Transverse colon (tissue), 4 donors: ENCODE data around the gene FLYWCH2. TPM values are rescaled to one million over a fixed set of nuclear protein-coding genes. Genes with fewer than 3 reads are reported as not detected.

Experiments
- DNase-seq: peaks from one replicate; pipeline ENCODE4 v3.0.0-alpha.2; 2019
- H3K27ac ChIP-seq, 4 donors: fragments of 200-600 bp; sonication (generic); 2 replicates each; pipeline ENCODE4 v1.5.1; 2016 to 2018; ENCODE audit warnings: inconsistent platforms in 4 of 4
- H3K27me3 ChIP-seq: fragments of 200-600 bp; sonication (generic); 2 replicates; pipeline ENCODE4 v1.5.1; 2017; ENCODE audit warnings: inconsistent platforms
- H3K36me3 ChIP-seq, 4 donors: fragments of 200-600 bp; sonication (generic); 2 replicates each; pipeline ENCODE4 v1.5.1; 2017 to 2019; ENCODE audit warnings: inconsistent platforms in 4 of 4
- H3K4me1 ChIP-seq, 4 donors: fragments of 200-600 bp; sonication (generic); 2 replicates each; pipeline ENCODE4 v1.5.1; 2017 to 2020; ENCODE audit warnings: inconsistent platforms in 4 of 4
- H3K4me3 ChIP-seq, 4 donors: fragments of 200-600 bp; sonication (generic); 1 replicate in 1 of 4; 2 replicates in 3 of 4; pipeline versions ENCODE4 v1.5.1 to v1.6.1; 2017 to 2019; ENCODE audit warnings: inconsistent platforms in 4 of 4
- H3K9me3 ChIP-seq, 2 donors: fragments of 200-600 bp; sonication (generic); 2 replicates each; pipeline ENCODE4 v1.5.1; 2017 to 2019; ENCODE audit warnings: inconsistent platforms in 2 of 2
- EP300 ChIP-seq: sonication (generic); formaldehyde crosslinking; IDR thresholded peaks from one replicate; pipeline ENCODE4 v1.6.1; 2017; ENCODE audit warnings: antibody characterized with exemption, low read depth
- POLR2A ChIP-seq: fragments of 450-650 bp; IDR thresholded peaks from one replicate; pipeline ENCODE4 v1.6.1; 2016; ENCODE audit warnings: antibody characterized with exemption, mild to moderate bottlenecking, moderate library complexity
- POLR2AphosphoS5 ChIP-seq, 3 donors: sonication (generic); formaldehyde crosslinking; IDR thresholded peaks; one replicate each; pipeline ENCODE4 v1.6.1; 2016; ENCODE audit warnings: antibody characterized with exemption in 3 of 3
- WGBS, 2 donors: methylation state at CpG; one replicate each; pipeline ENCODE4 v1.1.5; 2018; ENCODE audit warnings: low coverage in 1 of 2; 5-methylcytosine and 5-hydroxymethylcytosine counted together
- in situ Hi-C, 4 donors: fragments of 200-750 bp; cut with MboI; loops; one replicate each; pipeline versions ENCODE4 v1.15.0 to v1.15.1; 2017; ENCODE audit warnings: low sequenced_read_pairs in 3 of 4, low pct_ligation_motif_present in 1 of 4, low pct_unique_long_range_greater_than_20kb in 1 of 4
- intact Hi-C: fragments of 100-400 bp; cut with DNase I; formaldehyde crosslinking; loops from one replicate; pipeline ENCODE4 v1.15.1; 2023; ENCODE audit warnings: low total_unique reads
- total RNA-seq, 4 donors: library from RNA; depleted of rRNA; stranded (reverse); fragments of >200 nt; gene quantifications; one replicate each; pipeline ENCODE4 v1.1.0, GENCODE V29; 2016
- TF ChIP-seq, protein P1 (sequence below), 5 experiments: fragments of 200-600 bp in 3 of 5; fragments of 450-650 bp in 2 of 5; sonication (generic) in 3 of 5; IDR thresholded peaks; 1 replicate in 2 of 5; 2 replicates in 3 of 5; pipeline ENCODE4 v1.5.1; 2016 to 2017; ENCODE audit warnings: antibody characterized with exemption in 5 of 5, inconsistent platforms in 3 of 5, mild to moderate bottlenecking in 2 of 5, moderate library complexity in 1 of 5

Gene FLYWCH2
- total RNA-seq, 4 donors from 2014 or later = 35.0 to 74.4 (median 50.9) TPM

DNA sequence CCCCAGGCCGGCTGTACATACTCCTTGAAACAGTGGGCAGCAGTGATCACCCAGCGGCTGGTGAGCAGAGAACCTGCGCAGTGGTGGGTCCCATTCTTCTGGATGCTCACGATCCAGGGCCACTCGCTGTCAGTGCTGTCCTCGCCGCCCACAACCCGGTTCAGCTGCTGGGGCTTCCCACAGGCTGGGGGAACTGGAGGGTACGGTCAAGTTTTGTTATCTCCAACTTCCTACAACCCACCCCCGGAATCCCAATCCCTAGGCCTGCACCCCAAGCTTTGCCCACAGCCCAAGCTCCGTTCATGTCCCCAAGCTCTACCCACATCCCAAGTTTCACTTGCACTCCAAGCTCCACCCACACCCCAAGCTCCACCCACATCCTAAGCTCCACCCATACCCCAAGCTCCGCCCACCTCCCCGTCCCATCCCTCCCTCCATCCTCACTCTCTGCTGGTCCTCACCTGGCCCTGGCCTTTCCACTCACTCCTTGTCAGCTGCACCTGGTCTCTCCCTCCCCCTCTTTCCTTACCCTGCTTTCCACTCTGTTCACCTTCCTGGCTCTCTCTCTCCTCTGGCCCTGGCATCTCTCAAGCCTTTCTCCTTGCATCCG is 26.8 kb upstream of the FLYWCH2 start:
- no peak overlapping the region for H3K4me3 ChIP-seq
- H3K36me3 ChIP-seq = no peaks in the 10 kb centered on the region
- H3K4me1 ChIP-seq = peaks cover 0 to 18% (median 7%) of the 10 kb centered on the region in 4 donors
- H3K27me3 ChIP-seq = peaks cover 56% of the 10 kb centered on the region
- DNase-seq = peak; percentile 32
- no peak overlapping the region for H3K27ac ChIP-seq
- H3K9me3 ChIP-seq = peaks cover 6 to 11% of the 10 kb centered on the region in 2 donors
- in situ Hi-C loops = no loop called here
- TF ChIP-seq, protein P1, sequence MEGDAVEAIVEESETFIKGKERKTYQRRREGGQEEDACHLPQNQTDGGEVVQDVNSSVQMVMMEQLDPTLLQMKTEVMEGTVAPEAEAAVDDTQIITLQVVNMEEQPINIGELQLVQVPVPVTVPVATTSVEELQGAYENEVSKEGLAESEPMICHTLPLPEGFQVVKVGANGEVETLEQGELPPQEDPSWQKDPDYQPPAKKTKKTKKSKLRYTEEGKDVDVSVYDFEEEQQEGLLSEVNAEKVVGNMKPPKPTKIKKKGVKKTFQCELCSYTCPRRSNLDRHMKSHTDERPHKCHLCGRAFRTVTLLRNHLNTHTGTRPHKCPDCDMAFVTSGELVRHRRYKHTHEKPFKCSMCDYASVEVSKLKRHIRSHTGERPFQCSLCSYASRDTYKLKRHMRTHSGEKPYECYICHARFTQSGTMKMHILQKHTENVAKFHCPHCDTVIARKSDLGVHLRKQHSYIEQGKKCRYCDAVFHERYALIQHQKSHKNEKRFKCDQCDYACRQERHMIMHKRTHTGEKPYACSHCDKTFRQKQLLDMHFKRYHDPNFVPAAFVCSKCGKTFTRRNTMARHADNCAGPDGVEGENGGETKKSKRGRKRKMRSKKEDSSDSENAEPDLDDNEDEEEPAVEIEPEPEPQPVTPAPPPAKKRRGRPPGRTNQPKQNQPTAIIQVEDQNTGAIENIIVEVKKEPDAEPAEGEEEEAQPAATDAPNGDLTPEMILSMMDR (IDR thresholded peaks at IDR 0.05) = no peak
- TF ChIP-seq EP300 (no peak), POLR2AphosphoS5 (IDR thresholded peaks at IDR 0.05) (no peak), POLR2A (no peak)
- intact Hi-C loops = no loop called here
- WGBS, 2 donors = 76 to 88% methylated on average over 5 to 14 of the region's 14 CpGs

DNA sequence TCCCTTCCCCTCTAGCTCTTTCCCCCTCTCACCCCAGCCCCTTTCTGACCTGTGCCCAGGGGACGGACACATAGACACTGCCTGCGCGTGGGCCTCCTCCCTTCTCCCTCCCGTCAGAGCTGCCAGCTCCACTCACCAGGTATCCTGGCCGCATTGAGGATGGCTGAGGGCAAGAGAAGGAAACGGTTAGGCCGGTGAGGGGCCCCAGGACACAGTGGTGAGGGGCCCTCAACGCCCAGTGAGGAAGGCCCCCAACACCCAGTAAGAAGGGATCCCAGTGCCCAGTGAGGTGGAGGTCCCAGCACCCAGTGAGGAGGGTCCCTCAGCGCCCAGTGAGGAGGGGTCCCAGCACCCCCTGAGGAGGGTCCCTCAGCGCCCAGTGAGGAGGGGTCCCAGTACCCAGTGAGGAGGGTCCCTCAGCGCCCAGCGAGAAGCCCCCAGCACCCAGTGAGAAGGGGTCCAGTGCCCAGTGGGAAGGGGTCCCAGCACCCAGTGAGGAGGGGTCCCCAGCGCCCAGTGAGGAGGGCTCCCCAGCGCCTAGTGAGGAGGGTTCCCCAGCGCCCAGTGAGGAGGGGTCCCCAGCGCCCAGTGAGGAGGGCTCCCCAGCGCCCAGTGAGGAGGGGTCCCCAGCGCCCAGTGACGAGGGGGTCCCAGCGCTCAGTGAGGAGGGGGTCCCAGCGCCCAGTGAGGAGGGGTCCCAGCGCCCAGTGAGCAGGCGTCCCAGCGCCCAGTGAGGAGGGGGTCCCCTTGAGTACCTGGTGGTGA is 26.1 kb upstream of the FLYWCH2 start:
- intact Hi-C loops = no loop called here
- H3K27ac ChIP-seq = no peak overlapping the region
- TF ChIP-seq POLR2AphosphoS5 (IDR thresholded peaks at IDR 0.05) = no peak
- TF ChIP-seq, protein P1 (IDR thresholded peaks at IDR 0.05) = no peak
- TF ChIP-seq EP300 = no peak
- no peak for TF ChIP-seq POLR2A

DNA sequence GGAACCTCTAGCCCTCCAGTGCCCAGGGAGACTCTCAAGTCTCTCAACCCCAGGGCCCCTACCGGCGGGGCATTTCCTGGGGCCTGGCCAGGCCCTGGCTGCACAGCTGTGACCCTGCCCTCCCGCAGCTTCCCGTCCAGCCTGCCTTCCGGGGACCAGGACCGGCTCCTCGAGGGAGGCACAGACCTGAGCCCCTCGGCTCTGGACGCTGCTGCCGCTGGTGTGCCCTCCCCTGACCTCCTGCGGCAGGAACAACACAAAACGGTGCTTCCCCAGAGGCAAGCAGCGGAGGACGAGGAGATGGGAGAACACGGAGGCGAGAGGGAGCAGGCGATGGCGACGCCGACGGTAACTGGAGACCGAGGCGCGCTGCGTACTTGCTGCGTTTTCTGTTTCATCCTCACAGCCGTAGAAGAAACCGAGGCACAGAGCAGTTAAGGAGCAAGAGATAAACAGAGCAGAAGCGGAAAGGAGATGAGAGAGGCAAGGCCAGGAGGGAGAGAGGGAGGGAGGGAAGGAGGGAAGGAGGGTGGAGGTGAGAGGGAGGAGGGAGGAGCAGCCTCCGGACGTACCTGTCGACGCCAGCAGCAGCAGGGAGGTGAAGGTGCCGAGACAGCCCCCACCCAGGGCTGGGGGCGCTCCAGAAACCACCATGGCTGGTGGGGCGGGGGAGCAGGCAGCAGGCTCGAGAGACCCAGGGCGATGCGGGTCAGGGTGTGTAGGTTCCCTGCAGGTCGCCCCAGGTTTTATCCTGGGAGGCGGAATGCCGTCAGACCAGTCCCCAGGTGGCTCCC is 25.4 kb upstream of the FLYWCH2 start, which contains the start of gene PRSS22:
PRSS22 (minus strand) TSS at position 720 of the 794 bp plus-strand sequence; CDS start at position 654, 66 bp downstream.
- DNase-seq = peak; percentile 75
- Histone ChIP-seq H3K9me3 (peaks cover 6 to 11% of the 10 kb centered on the region in 2 donors), H3K4me1 (peaks cover 0 to 18% (median 7%) of the 10 kb centered on the region in 4 donors), H3K27ac (peak within 1 kb of the TSS; percentile 38 to 54 (median 49)), H3K4me3 (peak within 1 kb of the TSS in 3 of 4 donors; percentile 15 to 38 (median 15)), H3K27me3 (peaks cover 43% of the 10 kb centered on the region), H3K36me3 (no peaks in the 10 kb centered on the region)
- 5 to 19% methylated on average over 12 to 41 of the region's 42 CpGs for WGBS, 2 donors
- no peak for TF ChIP-seq POLR2A
- no peak for TF ChIP-seq POLR2AphosphoS5 (IDR thresholded peaks at IDR 0.05)
- TF ChIP-seq, protein P1 (IDR thresholded peaks at IDR 0.05) = no peak
- no peak for TF ChIP-seq EP300
- intact Hi-C loops (no loop called here), in situ Hi-C loops (no loop called here)

More for the DNA sequence above, 26.1 kb upstream of the FLYWCH2 start:
- no peak for DNase-seq
- no peak overlapping the region for H3K4me3 ChIP-seq
- 84 to 100% methylated on average over 1 to 22 of the region's 24 CpGs for WGBS, 2 donors
- in situ Hi-C loops = no loop called here
- no peaks in the 10 kb centered on the region for H3K36me3 ChIP-seq
- peaks cover 50% of the 10 kb centered on the region for H3K27me3 ChIP-seq
- peaks cover 6 to 11% of the 10 kb centered on the region in 2 donors for H3K9me3 ChIP-seq
- H3K4me1 ChIP-seq = peaks cover 0 to 18% (median 7%) of the 10 kb centered on the region in 4 donors
